B cell (primary cell): ENCODE measurements around the gene SLIT3. TPM values are rescaled to one million over a fixed set of nuclear protein-coding genes. Genes with fewer than 3 reads are reported as not detected.

Source experiments
- ATAC-seq: fragments of 200-7000 bp; cut with Tn5 transposase; one replicate; pipeline ENCODE4 v1.10.0; 2021; ENCODE audit warnings: low read depth, mild to moderate bottlenecking, moderate number of reproducible peaks, moderate library complexity
- CTCF ChIA-PET: fragments of 350-600 bp; sonication (Branson Sonifier 250); formaldehyde crosslinking; loops from one replicate; lab custom pipeline; 2021; ENCODE audit warnings: antibody characterized with exemption, inconsistent platforms; lab: Charles Lee
- POLR2A ChIA-PET: fragments of 350-600 bp; sonication (Branson Sonifier 250); formaldehyde crosslinking; loops from one replicate; lab custom pipeline; 2021; ENCODE audit warnings: antibody characterized with exemption; lab: Charles Lee
- DNase-seq: peaks from one replicate; pipeline ENCODE4 v3.0.0; 2013
- H2AFZ ChIP-seq: 2 replicates; pipeline ENCODE4 v1.6.1; 2012; ENCODE audit warnings: mild to moderate bottlenecking, low read depth, low read length; ENCODE audit not compliant: insufficient read depth, poor library complexity, severe bottlenecking
- H3K27ac ChIP-seq, 2 donors: 1 replicate in 1 of 2; 2 replicates in 1 of 2; pipeline ENCODE4 v1.5.1; 2012 to 2013; ENCODE audit warnings: low read length in 2 of 2, mild to moderate bottlenecking in 2 of 2, moderate library complexity in 1 of 2
- H3K27me3 ChIP-seq, 4 experiments: fragments of 200-600 bp in 1 of 4; sonication (generic) in 1 of 4; replicated peaks in 1 of 4; 1 replicate in 2 of 4; 2 replicates in 2 of 4; pipeline versions ENCODE4 v1.6.1 to v1.7.0; 2013 to 2016; ENCODE audit warnings: low read length in 3 of 4, mild to moderate bottlenecking in 2 of 4, mixed read lengths in 1 of 4, moderate library complexity in 1 of 4; ENCODE audit not compliant: insufficient read depth in 4 of 4, control insufficient read depth in 3 of 4; ENCODE audit errors: control extremely low read depth in 1 of 4
- H3K36me3 ChIP-seq, 2 experiments: replicated peaks in 1 of 2; 1 replicate in 1 of 2; 2 replicates in 1 of 2; pipeline versions ENCODE4 v1.6.1 to v1.7.1; 2013; ENCODE audit warnings: low read length in 1 of 2; ENCODE audit not compliant: insufficient read depth in 2 of 2, control insufficient read depth in 1 of 2; ENCODE audit errors: control extremely low read depth in 1 of 2, extremely low read depth in 1 of 2
- H3K4me1 ChIP-seq, 2 donors: fragments of 200-600 bp in 1 of 2; sonication (generic) in 1 of 2; 1 replicate in 1 of 2; 2 replicates in 1 of 2; pipeline versions ENCODE4 v1.5.1 to v1.6.1; 2013 to 2017; ENCODE audit warnings: low read length in 2 of 2; ENCODE audit not compliant: control insufficient read depth in 2 of 2, insufficient read depth in 2 of 2
- H3K4me2 ChIP-seq: replicated peaks from 2 replicates; pipeline ENCODE3; 2012; ENCODE audit warnings: mild to moderate bottlenecking, low read depth, low read length; ENCODE audit not compliant: poor library complexity, severe bottlenecking
- H3K4me3 ChIP-seq, 5 experiments: fragments of 200-600 bp in 1 of 5; sonication (generic) in 1 of 5; 1 replicate in 3 of 5; 2 replicates in 2 of 5; pipeline versions ENCODE4 v1.5.1 to v1.7.0; 2011 to 2016; ENCODE audit warnings: low read length in 4 of 5, mild to moderate bottlenecking in 4 of 5, low read depth in 2 of 5, control low read depth in 1 of 5, moderate library complexity in 1 of 5; ENCODE audit not compliant: insufficient read depth in 1 of 5; ENCODE audit errors: control extremely low read depth in 1 of 5, extremely low read depth in 1 of 5
- H3K79me2 ChIP-seq: fragments of 200-600 bp; sonication (generic); one replicate; pipeline ENCODE4 v1.6.0; 2016; ENCODE audit warnings: low read length; ENCODE audit not compliant: control insufficient read depth, insufficient read depth
- H3K9ac ChIP-seq: fragments of 200-600 bp; sonication (generic); 2 replicates; pipeline ENCODE4 v1.6.1; 2017; ENCODE audit warnings: mild to moderate bottlenecking, low read length, moderate library complexity
- H3K9me3 ChIP-seq, 3 donors: one replicate each; pipeline versions ENCODE4 v1.6.1 to v1.7.1; 2013; ENCODE audit warnings: low read length in 2 of 3; ENCODE audit not compliant: control insufficient read depth in 2 of 3, insufficient read depth in 1 of 3; ENCODE audit errors: control extremely low read depth in 1 of 3
- H4K20me1 ChIP-seq: 2 replicates; pipeline ENCODE4 v1.6.0; 2012; ENCODE audit warnings: mild to moderate bottlenecking, low read length; ENCODE audit not compliant: insufficient read depth, control insufficient read depth, poor library complexity, severe bottlenecking
- H3K27ac Mint-ChIP-seq: one replicate; pipeline ENCODE4 v1.8.0; 2021; ENCODE audit warnings: mixed read lengths
- H3K27me3 Mint-ChIP-seq: one replicate; pipeline ENCODE4 v1.8.0; 2021; ENCODE audit warnings: mixed read lengths
- H3K4me1 Mint-ChIP-seq: one replicate; pipeline ENCODE4 v1.8.0; 2021; ENCODE audit warnings: mixed read lengths
- H3K4me3 Mint-ChIP-seq: one replicate; pipeline ENCODE4 v1.8.0; 2021; ENCODE audit warnings: mixed read lengths
- H3K9me3 Mint-ChIP-seq: one replicate; pipeline ENCODE4 v1.8.0; 2022; ENCODE audit warnings: mixed read lengths; ENCODE audit not compliant: insufficient read depth
- CTCF ChIP-seq: fragments of 200-600 bp; IDR thresholded peaks from one replicate; pipeline ENCODE4 v1.8.0; 2022; ENCODE audit warnings: antibody characterized with exemption, mild to moderate bottlenecking
- EZH2 ChIP-seq: IDR thresholded peaks from 2 replicates; pipeline ENCODE4 v1.6.1; 2012; ENCODE audit warnings: borderline replicate concordance, low read depth, mild to moderate bottlenecking, moderate library complexity, low read length; ENCODE audit not compliant: insufficient read depth, poor library complexity, severe bottlenecking
- WGBS: methylation state at CpG from one replicate; pipeline ENCODE4 v1.1.5; 2013; ENCODE audit warnings: missing lambda C conversion rate; ENCODE audit not compliant: insufficient coverage; 5-methylcytosine and 5-hydroxymethylcytosine counted together
- intact Hi-C: fragments of 100-400 bp; cut with micrococcal nuclease; formaldehyde crosslinking; loops from one replicate; pipeline ENCODE4 v1.10.0; 2022
- polyA plus RNA-seq: library from polyadenylated mRNA; depleted of rRNA; stranded (reverse); fragments of >200 nt; gene quantifications from 2 replicates; pipeline ENCODE4 v1.2.3, GENCODE V29; 2012
- total RNA-seq, 2 donors: library from RNA; stranded (reverse); fragments of 120-200 nt in 1 of 2; gene quantifications; 1 replicate in 1 of 2; 2 replicates in 1 of 2; pipeline versions ENCODE4 v1.2.3 to v1.2.4, GENCODE V29; 2013 to 2022

The SLIT3 gene
- total and polyA plus RNA-seq, 2 donors (not counting 1 experiment from before 2014, with no cell fraction given): not detected

GRCh38 chr5:168712280-168712924 is 588.5 kb downstream of the SLIT3 start:
- Histone ChIP-seq H3K4me2 (no peak overlapping the region), H2AFZ (no peak overlapping the region), H3K4me3 (no peak overlapping the region), H3K9me3 (no peaks in the 10 kb centered on the region), H3K36me3 (no peaks in the 10 kb centered on the region), H3K27ac (no peak overlapping the region), H3K9ac (no peak overlapping the region), H4K20me1 (no peaks in the 10 kb centered on the region), H3K4me1 (no peaks in the 10 kb centered on the region), H3K79me2 (no peaks in the 10 kb centered on the region), H3K27me3 (no peaks in the 10 kb centered on the region)
- ATAC-seq: no peak
- Mint-ChIP-seq H3K27ac (no peak overlapping the region), H3K9me3 (no peaks in the 10 kb centered on the region), H3K4me3 (no peak overlapping the region), H3K4me1 (no peaks in the 10 kb centered on the region), H3K27me3 (no peaks in the 10 kb centered on the region)
- DNase-seq: no peak
- ChIA-PET CTCF (no interaction called here), POLR2A (no interaction called here)
- intact Hi-C loops: no loop called here
- WGBS: 80% methylated on average over 7 of the region's 11 CpGs
- TF ChIP-seq CTCF: no peak
- no peak for TF ChIP-seq EZH2

GRCh38 chr5:168710706-168711105 is 590.2 kb downstream of the SLIT3 start:
- TF ChIP-seq EZH2: no peak
- TF ChIP-seq CTCF: no peak
- Histone ChIP-seq H3K27me3 (no peaks in the 10 kb centered on the region), H3K4me1 (no peaks in the 10 kb centered on the region), H3K4me2 (no peak overlapping the region), H3K27ac (no peak overlapping the region), H3K36me3 (no peaks in the 10 kb centered on the region), H4K20me1 (no peaks in the 10 kb centered on the region), H3K9ac (no peak overlapping the region), H3K79me2 (no peaks in the 10 kb centered on the region), H3K4me3 (no peak overlapping the region), H2AFZ (no peak overlapping the region), H3K9me3 (no peaks in the 10 kb centered on the region)
- H3K9me3 Mint-ChIP-seq: no peaks in the 10 kb centered on the region
- intact Hi-C loops: no loop called here
- H3K4me1 Mint-ChIP-seq: no peaks in the 10 kb centered on the region
- ChIA-PET POLR2A (no interaction called here), CTCF (no interaction called here)
- WGBS: 90% methylated on average over 9 of the region's 9 CpGs
- no peak overlapping the region for H3K4me3 Mint-ChIP-seq
- no peak overlapping the region for H3K27ac Mint-ChIP-seq
- peaks cover 3% of the 10 kb centered on the region for H3K27me3 Mint-ChIP-seq
- no peak for DNase-seq
- ATAC-seq: no peak
